H9 (cell line): ENCODE measurements around the gene CCDC88C. TPM values are rescaled to one million over a fixed set of nuclear protein-coding genes. Genes with fewer than 3 reads are reported as not detected.

Experiments used
- DNase-seq: peaks from one replicate; pipeline ENCODE4 v3.0.0-alpha.2; 2017
- H2AFZ ChIP-seq: one replicate; pipeline ENCODE4 v1.6.1; 2013; ENCODE audit warnings: mild to moderate bottlenecking, low read length, control low read depth, moderate library complexity
- H2AK5ac ChIP-seq: 2 replicates; pipeline ENCODE4 v1.6.1; 2013; ENCODE audit warnings: low read length, control low read depth, mixed read lengths; ENCODE audit not compliant: insufficient read length
- H2BK120ac ChIP-seq: one replicate; pipeline ENCODE4 v1.6.1; 2013; ENCODE audit warnings: low read depth, mild to moderate bottlenecking, low read length, control low read depth, inconsistent platforms; ENCODE audit not compliant: poor library complexity, severe bottlenecking
- H2BK12ac ChIP-seq: 2 replicates; pipeline ENCODE4 v1.6.1; 2013; ENCODE audit warnings: low read length, control low read depth, mixed read lengths, low read depth; ENCODE audit not compliant: insufficient read length
- H2BK15ac ChIP-seq: 2 replicates; pipeline ENCODE4 v1.6.1; 2013; ENCODE audit warnings: low read depth, low read length, control low read depth
- H2BK20ac ChIP-seq: one replicate; pipeline ENCODE4 v1.6.1; 2013; ENCODE audit warnings: low read depth, mild to moderate bottlenecking, low read length, control low read depth, inconsistent platforms; ENCODE audit not compliant: poor library complexity, severe bottlenecking
- H2BK5ac ChIP-seq: 2 replicates; pipeline ENCODE4 v1.6.1; 2013; ENCODE audit warnings: low read length, control low read depth, mixed read lengths; ENCODE audit not compliant: insufficient read length
- H3K14ac ChIP-seq: 2 replicates; pipeline ENCODE4 v1.6.1; 2013; ENCODE audit warnings: low read length, control low read depth; ENCODE audit not compliant: insufficient read depth
- H3K18ac ChIP-seq: 2 replicates; pipeline ENCODE4 v1.6.1; 2013; ENCODE audit warnings: low read depth, mild to moderate bottlenecking, mixed read lengths, low read length, control low read depth; ENCODE audit not compliant: insufficient read length
- H3K23ac ChIP-seq: 2 replicates; pipeline ENCODE4 v1.6.1; 2013; ENCODE audit warnings: low read length, control low read depth, mixed read lengths, low read depth; ENCODE audit not compliant: insufficient read length
- H3K23me2 ChIP-seq: 2 replicates; pipeline ENCODE4 v1.6.1; 2013; ENCODE audit warnings: low read depth, mild to moderate bottlenecking, mixed read lengths, low read length, control low read depth; ENCODE audit not compliant: insufficient read length, poor library complexity, severe bottlenecking
- H3K27ac ChIP-seq: 2 replicates; pipeline ENCODE4 v1.5.1; 2013; ENCODE audit warnings: low read length, control low read depth, mixed read lengths, low read depth; ENCODE audit not compliant: insufficient read length
- H3K27me3 ChIP-seq: 2 replicates; pipeline ENCODE4 v1.6.1; 2013; ENCODE audit warnings: low read length, control low read depth, inconsistent platforms; ENCODE audit not compliant: insufficient read depth
- H3K4ac ChIP-seq: 2 replicates; pipeline ENCODE4 v1.6.1; 2013; ENCODE audit warnings: low read depth, mild to moderate bottlenecking, control low read depth, inconsistent platforms, low read length, moderate library complexity
- H3K4me1 ChIP-seq: 2 replicates; pipeline ENCODE4 v1.6.1; 2013; ENCODE audit warnings: low read length, control low read depth, inconsistent platforms; ENCODE audit not compliant: insufficient read depth
- H3K4me2 ChIP-seq: 2 replicates; pipeline ENCODE4 v1.6.1; 2013; ENCODE audit warnings: low read length, control low read depth, mixed read lengths; ENCODE audit not compliant: insufficient read length, insufficient read depth
- H3K56ac ChIP-seq: 2 replicates; pipeline ENCODE4 v1.6.1; 2013; ENCODE audit warnings: low read depth, mild to moderate bottlenecking, mixed read lengths, low read length, control low read depth; ENCODE audit not compliant: insufficient read length
- H3K79me1 ChIP-seq: 2 replicates; pipeline ENCODE4 v1.6.1; 2013; ENCODE audit warnings: low read depth, mild to moderate bottlenecking, moderate library complexity, low read length, control low read depth, inconsistent platforms; ENCODE audit not compliant: insufficient read depth, poor library complexity, severe bottlenecking
- H3K79me2 ChIP-seq: 2 replicates; pipeline ENCODE4 v1.6.1; 2013; ENCODE audit warnings: low read length, control low read depth, inconsistent platforms; ENCODE audit not compliant: insufficient read depth
- H3K9ac ChIP-seq: 2 replicates; pipeline ENCODE4 v1.6.1; 2013; ENCODE audit warnings: low read length, control low read depth, mixed read lengths; ENCODE audit not compliant: insufficient read length; ENCODE audit errors: extremely low read depth
- H3K9me3 ChIP-seq: one replicate; pipeline ENCODE4 v1.6.1; 2013; ENCODE audit warnings: low read depth, low read length, inconsistent platforms; ENCODE audit not compliant: control insufficient read depth
- H3T11ph ChIP-seq: one replicate; pipeline ENCODE4 v1.6.1; 2013; ENCODE audit warnings: mild to moderate bottlenecking, low read length, control low read depth, inconsistent platforms
- H4K20me1 ChIP-seq: one replicate; pipeline ENCODE4 v1.6.1; 2013; ENCODE audit not compliant: control insufficient read depth, insufficient read length, insufficient read depth
- H4K5ac ChIP-seq: 2 replicates; pipeline ENCODE4 v1.6.1; 2013; ENCODE audit warnings: low read depth, mild to moderate bottlenecking, mixed read lengths, low read length, control low read depth; ENCODE audit not compliant: insufficient read length
- H4K8ac ChIP-seq: replicated peaks from 2 replicates; pipeline ENCODE4 v1.6.1; 2013; ENCODE audit warnings: low read length, control low read depth, mixed read lengths, low read depth; ENCODE audit not compliant: insufficient read length
- H4K91ac ChIP-seq: 2 replicates; pipeline ENCODE4 v1.6.1; 2013; ENCODE audit warnings: low read depth, mild to moderate bottlenecking, moderate library complexity, mixed read lengths, low read length, control low read depth; ENCODE audit not compliant: insufficient read length
- H3K27ac Mint-ChIP-seq, 3 experiments: 2 replicates in 2 of 3; 3 replicates in 1 of 3; pipeline ENCODE4 v1.8.0; 2020 to 2021; ENCODE audit warnings: mixed read lengths in 3 of 3, mild to moderate bottlenecking in 1 of 3, moderate library complexity in 1 of 3
- H3K27me3 Mint-ChIP-seq: 2 replicates; pipeline ENCODE4 v1.8.0; 2021; ENCODE audit warnings: low read depth, mild to moderate bottlenecking, moderate library complexity, mixed read lengths
- H3K36me3 Mint-ChIP-seq, 3 experiments: 2 replicates in 2 of 3; 3 replicates in 1 of 3; pipeline ENCODE4 v1.8.0; 2020 to 2021; ENCODE audit warnings: low read depth in 3 of 3, mixed read lengths in 3 of 3; ENCODE audit not compliant: insufficient read depth in 1 of 3
- H3K4me1 Mint-ChIP-seq, 2 experiments: 2 replicates each; pipeline ENCODE4 v1.8.0; 2020; ENCODE audit warnings: mixed read lengths in 2 of 2
- H3K4me3 Mint-ChIP-seq, 2 experiments: 2 replicates in 1 of 2; 3 replicates in 1 of 2; pipeline ENCODE4 v1.8.0; 2020 to 2021; ENCODE audit warnings: mild to moderate bottlenecking in 2 of 2, mixed read lengths in 2 of 2, moderate library complexity in 1 of 2
- H3K9me3 Mint-ChIP-seq, 2 experiments: 2 replicates in 1 of 2; 3 replicates in 1 of 2; pipeline ENCODE4 v1.8.0; 2020; ENCODE audit warnings: mild to moderate bottlenecking in 2 of 2, mixed read lengths in 2 of 2, moderate library complexity in 1 of 2
- CTCF ChIP-seq: fragments of 200-600 bp; sonication (generic); conservative IDR thresholded peaks from 3 replicates; pipeline ENCODE4 v1.8.0; 2021; ENCODE audit warnings: antibody characterized with exemption, mild to moderate bottlenecking
- WGBS: extraction: QIAGEN DNeasy Blood & Tissue Kit; methylation state at CpG from one replicate; pipeline ENCODE4 v1.1.7; 2013; ENCODE audit warnings: missing lambda C conversion rate, low lambda C conversion rate, mixed read lengths; ENCODE audit not compliant: insufficient read length; ENCODE audit errors: extremely low coverage; 5-methylcytosine and 5-hydroxymethylcytosine counted together
- total RNA-seq: library from RNA; stranded (reverse); gene quantifications from 2 replicates; pipeline ENCODE4 v1.2.1, GENCODE V29; 2021

Gene CCDC88C
- total RNA-seq, 1 experiment from 2014 or later = 52.4 TPM

GRCh38 chr14:91235841-91236240, 181.8 kb downstream of the CCDC88C start:
- Histone ChIP-seq H3K4me1 (no peaks in the 10 kb centered on the region), H3K18ac (no peak overlapping the region), H3K27ac (no peak overlapping the region), H2BK120ac (no peak overlapping the region), H3K4ac (no peak overlapping the region), H3K79me2 (no peaks in the 10 kb centered on the region), H2AK5ac (no peak overlapping the region), H3K27me3 (no peaks in the 10 kb centered on the region), H4K8ac (no peak overlapping the region), H3K56ac (no peak overlapping the region), H3K79me1 (no peaks in the 10 kb centered on the region), H4K91ac (no peak overlapping the region), H3T11ph (no peak overlapping the region), H3K23me2 (no peaks in the 10 kb centered on the region), H2BK12ac (no peak overlapping the region), H3K23ac (no peak overlapping the region), H2BK20ac (no peak overlapping the region), H3K14ac (no peak overlapping the region), H3K9me3 (no peaks in the 10 kb centered on the region), H4K20me1 (no peaks in the 10 kb centered on the region), H3K9ac (no peak overlapping the region), H2BK15ac (no peak overlapping the region), H2BK5ac (no peak overlapping the region), H2AFZ (no peak overlapping the region), H3K4me2 (no peak overlapping the region), H4K5ac (no peak overlapping the region)
- no peak for DNase-seq
- Mint-ChIP-seq H3K27ac (peak overlapping the region in 1 of 3 experiments; percentile 59; a peak in 1 of 7 replicates), H3K9me3 (peaks cover 5 to 9% of the 10 kb centered on the region in 2 experiments; a peak in 3 of 5 replicates), H3K4me3 (no peak overlapping the region), H3K27me3 (peaks cover 22% of the 10 kb centered on the region), H3K36me3 (peaks cover 5 to 9% (median 5%) of the 10 kb centered on the region in 3 experiments; a peak in 6 of 7 replicates), H3K4me1 (peaks cover 2 to 10% of the 10 kb centered on the region in 2 experiments; a peak in 1 of 4 replicates)
- no peak for TF ChIP-seq CTCF
- no CpG with 5 or more reads among the region's 7 CpGs for WGBS
